A549 treated with dexamethasone at 1 μM for 4 hours (cell line): ENCODE results near the gene HDAC3. TPM values are rescaled to one million over a fixed set of nuclear protein-coding genes. Genes with fewer than 3 reads are reported as not detected.

Experiments used
- total RNA-seq: library from RNA; stranded (reverse); fragments of 200-300 nt; extraction: Qiagen RNA extraction; gene quantifications from 5 replicates; pipeline ENCODE4 v1.2.3, GENCODE V29; 2022

The HDAC3 gene
- total RNA-seq: 46.9 to 49.8 TPM (median 48.3 TPM) in 5 replicates

GRCh38 chr5:141636413-141637122 lies at the start of gene HDAC3, which contains the start of gene RELL2:
Gene HDAC3 (minus strand): TSS chr5:141636849. CDS start chr5:141636790, 59 bp downstream.
Gene RELL2 (plus strand): TSS chr5:141636997. CDS start chr5:141638226, 1,229 bp downstream.

GRCh38 chr5:141681695-141682641 lies 45.3 kb upstream of the HDAC3 start, which contains the start of gene ARAP3:
Gene ARAP3 (minus strand): TSS chr5:141682230. CDS start chr5:141680486, 1,744 bp downstream.

GRCh38 chr5:141650851-141651727 lies 14.4 kb upstream of the HDAC3 start, which contains the start of gene FCHSD1:
Gene FCHSD1 (minus strand): TSS chr5:141651418. CDS start chr5:141651368, 50 bp downstream.

GRCh38 chr5:141618804-141619554 lies 17.7 kb downstream of the HDAC3 start, which contains the start of gene DIAPH1:
Gene DIAPH1 (minus strand): TSS chr5:141619000. CDS start chr5:141618914, 86 bp downstream.

Other genes starting within 250 kb of the HDAC3 start
- 0.50 to 1.2 TPM (median 0.97 TPM) in 5 replicates for gene PCDHGB4, start 249.2 kb downstream of the HDAC3 start, total RNA-seq
- 0.03 to 0.05 TPM (median 0.04 TPM) in 3 of 5 replicates, not detected in the others for gene PCDHGA8, start 244.2 kb downstream of the HDAC3 start, total RNA-seq
- 2.0 to 2.7 TPM (median 2.5 TPM) in 5 replicates for gene PCDHGB5, start 238.9 kb downstream of the HDAC3 start, total RNA-seq
- 0.04 to 0.07 TPM (median 0.05 TPM) in 4 of 5 replicates, not detected in the other for gene PCDHGA9, start 234.1 kb downstream of the HDAC3 start, total RNA-seq
- 0.08 to 0.15 TPM (median 0.13 TPM) in 5 replicates for gene PCDHGB6, start 228.8 kb downstream of the HDAC3 start, total RNA-seq
- 0.02 TPM in 2 of 5 replicates, not detected in the others for gene PCDHGA10, start 223.9 kb downstream of the HDAC3 start, total RNA-seq
- gene PCDHGB7, start 219.2 kb downstream of the HDAC3 start, total RNA-seq: 0.02 to 0.11 TPM (median 0.07 TPM) in 5 replicates
- gene PCDHGA11, start 215.8 kb downstream of the HDAC3 start, total RNA-seq: 0.02 to 0.03 TPM in 2 of 5 replicates, not detected in the others
- not detected in 5 replicates for gene PCDHGA12, start 206.3 kb downstream of the HDAC3 start, total RNA-seq
- gene PCDHGC3, start 160.9 kb downstream of the HDAC3 start, total RNA-seq: 6.1 to 7.2 TPM (median 6.6 TPM) in 5 replicates
- gene PCDHGC4, start 151.8 kb downstream of the HDAC3 start, total RNA-seq: not detected in 5 replicates
- 0.03 TPM in 1 of 5 replicates, not detected in the others for gene PCDHGC5, start 147.8 kb downstream of the HDAC3 start, total RNA-seq
- gene DIAPH1, start 17.8 kb downstream of the HDAC3 start, total RNA-seq: 92.7 to 102 TPM (median 96.0 TPM) in 5 replicates
- gene RELL2, start 148 bp upstream of the HDAC3 start, total RNA-seq: 3.0 to 4.2 TPM (median 3.8 TPM) in 5 replicates
- 7.8 to 12.5 TPM (median 10.5 TPM) in 5 replicates for gene FCHSD1, start 14.6 kb upstream of the HDAC3 start, total RNA-seq
- gene ARAP3, start 45.4 kb upstream of the HDAC3 start, total RNA-seq: 2.6 to 4.9 TPM (median 4.5 TPM) in 5 replicates
- gene PCDH1, start 241.6 kb upstream of the HDAC3 start, total RNA-seq: 2.1 to 4.1 TPM (median 3.4 TPM) in 5 replicates